ENCODE results near the gene MR1. TPM values are rescaled to one million over a fixed set of nuclear protein-coding genes. Genes with fewer than 3 reads are reported as not detected.

Gene MR1
- total RNA-seq, 4 donors from 2014 or later: 1.6 to 3.5 (median 3.0) TPM

- H3K4me1 ChIP-seq: peaks cover 28 to 39% of the 10 kb centered on the region in 2 donors
- no peaks in the 10 kb centered on the region for H3K36me3 ChIP-seq
- H3K4me3 ChIP-seq: no peak overlapping the region
- intact Hi-C loops (cut with DNase I; ENCODE audit: low total_unique reads) (no loop called here), in situ Hi-C loops (cut with MboI; ENCODE audit: low sequenced_read_pairs in 4 of 4) (no loop called here)
- H3K27ac ChIP-seq: peak overlapping the region; percentile 69 to 92 (median 78)
- H3K27me3 ChIP-seq: no peaks in the 10 kb centered on the region
- TF ChIP-seq POLR2A (IDR thresholded peaks at IDR 0.05) (no peak), CTCF (IDR thresholded peaks at IDR 0.05 in 4 of 5, conservative IDR thresholded peaks at IDR 0.05 in 1 of 5) (no peak)
- no peaks in the 10 kb centered on the region for H3K9me3 ChIP-seq
- ATAC-seq (no peak), DNase-seq (no peak)
Measured at GRCh38 chr1:181106479-181106878, 72.7 kb downstream of the MR1 start.

DNA sequence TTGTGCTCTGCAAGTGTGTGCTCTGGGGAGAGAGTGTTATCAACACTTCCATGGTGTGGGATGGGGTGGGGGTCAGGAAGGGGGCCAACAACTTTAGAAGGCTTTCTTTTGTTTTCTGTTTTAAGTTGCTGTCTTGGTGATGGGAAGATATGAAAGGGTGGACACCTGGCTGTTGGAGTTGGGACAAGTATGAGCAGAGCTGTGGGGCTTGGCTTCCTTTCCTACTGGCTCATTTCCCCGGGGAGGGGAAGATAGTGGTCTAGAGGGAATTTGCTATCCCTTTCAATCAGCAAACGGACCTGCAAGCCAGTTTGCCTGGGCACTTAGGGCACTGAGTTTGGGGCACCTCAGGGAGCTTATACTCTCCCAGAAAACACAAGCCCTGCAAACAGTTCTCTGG, 73.9 kb downstream of the MR1 start:
- DNase-seq: no peak
- ATAC-seq: no peak
- no peak for TF ChIP-seq POLR2A (IDR thresholded peaks at IDR 0.05)
- TF ChIP-seq CTCF (IDR thresholded peaks at IDR 0.05 in 4 of 5, conservative IDR thresholded peaks at IDR 0.05 in 1 of 5): no peak
- intact Hi-C loops (cut with DNase I; ENCODE audit: low total_unique reads) (no loop called here), in situ Hi-C loops (cut with MboI; ENCODE audit: low sequenced_read_pairs in 4 of 4) (no loop called here)
- H3K36me3 ChIP-seq: no peaks in the 10 kb centered on the region
- H3K4me3 ChIP-seq: no peak overlapping the region
- no peaks in the 10 kb centered on the region for H3K27me3 ChIP-seq
- H3K27ac ChIP-seq: no peak overlapping the region
- no peaks in the 10 kb centered on the region for H3K9me3 ChIP-seq
- H3K4me1 ChIP-seq: peaks cover 39 to 44% of the 10 kb centered on the region in 2 donors

- no peak for DNase-seq
- H3K27me3 ChIP-seq: no peaks in the 10 kb centered on the region
- in situ Hi-C loops (cut with MboI; ENCODE audit: low sequenced_read_pairs in 4 of 4): no loop called here
- no peaks in the 10 kb centered on the region for H3K9me3 ChIP-seq
- H3K4me1 ChIP-seq: peaks cover 46% of the 10 kb centered on the region in 2 donors
- no peaks in the 10 kb centered on the region for H3K36me3 ChIP-seq
- ATAC-seq: no peak
- H3K27ac ChIP-seq: no peak overlapping the region
- TF ChIP-seq CTCF (IDR thresholded peaks at IDR 0.05 in 4 of 5, conservative IDR thresholded peaks at IDR 0.05 in 1 of 5) (no peak), POLR2A (IDR thresholded peaks at IDR 0.05) (no peak)
- no peak overlapping the region for H3K4me3 ChIP-seq
- intact Hi-C loops (cut with DNase I; ENCODE audit: low total_unique reads): no loop called here
Measured at GRCh38 chr1:181108304-181108867, 74.6 kb downstream of the MR1 start.

GRCh38 chr1:181110013-181110412, 76.2 kb downstream of the MR1 start:
- H3K4me1 ChIP-seq: peaks cover 37 to 43% of the 10 kb centered on the region in 2 donors
- H3K9me3 ChIP-seq: no peaks in the 10 kb centered on the region
- no peaks in the 10 kb centered on the region for H3K27me3 ChIP-seq
- no peak for ATAC-seq
- in situ Hi-C loops (cut with MboI; ENCODE audit: low sequenced_read_pairs in 4 of 4) (no loop called here), intact Hi-C loops (cut with DNase I; ENCODE audit: low total_unique reads) (no loop called here)
- DNase-seq: no peak
- TF ChIP-seq POLR2A (IDR thresholded peaks at IDR 0.05): no peak
- TF ChIP-seq CTCF (IDR thresholded peaks at IDR 0.05 in 4 of 5, conservative IDR thresholded peaks at IDR 0.05 in 1 of 5): no peak
- no peaks in the 10 kb centered on the region for H3K36me3 ChIP-seq
- no peak overlapping the region for H3K27ac ChIP-seq
- no peak overlapping the region for H3K4me3 ChIP-seq

Other genes starting within 250 kb of the MR1 start
- 1 to 10 TPM in 3 of 4 donors, under 1 TPM in 1; 0.51 to 3.3 (median 1.3) TPM for gene KIAA1614, start 121.1 kb upstream of the MR1 start, total RNA-seq
- gene STX6, start 11.1 kb upstream of the MR1 start, total RNA-seq: 1 to 10 TPM; 5.1 to 9.3 (median 6.5) TPM
- gene IER5, start 54.7 kb downstream of the MR1 start, total RNA-seq: 10 to 100 TPM; 18.7 to 39.8 (median 26.1) TPM

Data from gastrocnemius medialis (tissue), 4 donors.